Measurements from ENCODE around the gene BCL2L13. TPM values are rescaled to one million over a fixed set of nuclear protein-coding genes. Genes with fewer than 3 reads are reported as not detected.

BCL2L13 gene, protein sequence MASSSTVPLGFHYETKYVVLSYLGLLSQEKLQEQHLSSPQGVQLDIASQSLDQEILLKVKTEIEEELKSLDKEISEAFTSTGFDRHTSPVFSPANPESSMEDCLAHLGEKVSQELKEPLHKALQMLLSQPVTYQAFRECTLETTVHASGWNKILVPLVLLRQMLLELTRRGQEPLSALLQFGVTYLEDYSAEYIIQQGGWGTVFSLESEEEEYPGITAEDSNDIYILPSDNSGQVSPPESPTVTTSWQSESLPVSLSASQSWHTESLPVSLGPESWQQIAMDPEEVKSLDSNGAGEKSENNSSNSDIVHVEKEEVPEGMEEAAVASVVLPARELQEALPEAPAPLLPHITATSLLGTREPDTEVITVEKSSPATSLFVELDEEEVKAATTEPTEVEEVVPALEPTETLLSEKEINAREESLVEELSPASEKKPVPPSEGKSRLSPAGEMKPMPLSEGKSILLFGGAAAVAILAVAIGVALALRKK
- polyA plus RNA-seq (2011; rRNA removed) (55.5 and 74.3 TPM in 2 replicates), polyA minus RNA-seq (2011; rRNA and poly(A)+ RNA removed) (44.9 and 56.5 TPM in 2 replicates)

DNA sequence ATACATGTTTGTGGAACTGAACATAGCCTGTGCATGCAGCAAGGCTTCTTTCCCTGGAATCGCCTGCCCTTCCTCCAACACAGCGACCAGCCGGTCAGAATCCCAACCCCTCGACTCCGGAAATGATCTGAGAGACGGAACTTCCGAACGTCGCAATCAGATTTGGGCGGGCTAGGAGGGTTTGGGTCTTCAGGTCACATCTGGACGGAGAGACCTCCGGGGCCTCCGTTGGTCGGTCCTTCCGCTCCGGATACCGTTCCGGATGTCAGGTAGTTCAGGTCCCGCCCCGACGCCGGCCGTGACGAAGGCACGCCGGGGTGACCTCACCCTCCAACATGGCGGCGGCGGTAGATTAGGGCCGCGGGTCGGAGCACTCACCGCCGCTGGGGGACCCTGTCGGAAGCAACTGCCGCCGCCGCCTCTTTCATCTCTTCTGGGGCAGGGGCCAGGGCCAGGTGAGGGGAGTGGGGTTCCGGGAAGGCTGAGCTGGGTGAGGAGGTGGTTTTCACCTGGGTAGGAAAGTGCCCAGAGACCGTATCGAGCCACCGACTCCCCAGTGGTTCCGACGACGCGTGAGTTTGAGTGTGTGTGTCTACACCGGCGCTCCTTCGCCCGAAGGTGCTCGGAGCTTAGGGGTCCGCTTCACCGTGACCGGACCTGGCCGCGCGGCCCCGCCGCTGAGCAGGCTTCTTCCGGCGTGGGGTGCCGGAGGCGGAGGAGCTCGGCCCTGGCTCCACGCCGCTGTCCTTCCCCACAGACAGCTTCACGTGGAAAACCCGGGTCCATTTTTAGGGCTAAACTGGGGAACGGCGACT, at the start of gene BCL2L13:
TSS of gene BCL2L13 (plus strand) at position 326 of the 815 bp plus-strand sequence. CDS start 16,955 bp downstream, outside the sequence.
- TF ChIP-seq, protein P1, sequence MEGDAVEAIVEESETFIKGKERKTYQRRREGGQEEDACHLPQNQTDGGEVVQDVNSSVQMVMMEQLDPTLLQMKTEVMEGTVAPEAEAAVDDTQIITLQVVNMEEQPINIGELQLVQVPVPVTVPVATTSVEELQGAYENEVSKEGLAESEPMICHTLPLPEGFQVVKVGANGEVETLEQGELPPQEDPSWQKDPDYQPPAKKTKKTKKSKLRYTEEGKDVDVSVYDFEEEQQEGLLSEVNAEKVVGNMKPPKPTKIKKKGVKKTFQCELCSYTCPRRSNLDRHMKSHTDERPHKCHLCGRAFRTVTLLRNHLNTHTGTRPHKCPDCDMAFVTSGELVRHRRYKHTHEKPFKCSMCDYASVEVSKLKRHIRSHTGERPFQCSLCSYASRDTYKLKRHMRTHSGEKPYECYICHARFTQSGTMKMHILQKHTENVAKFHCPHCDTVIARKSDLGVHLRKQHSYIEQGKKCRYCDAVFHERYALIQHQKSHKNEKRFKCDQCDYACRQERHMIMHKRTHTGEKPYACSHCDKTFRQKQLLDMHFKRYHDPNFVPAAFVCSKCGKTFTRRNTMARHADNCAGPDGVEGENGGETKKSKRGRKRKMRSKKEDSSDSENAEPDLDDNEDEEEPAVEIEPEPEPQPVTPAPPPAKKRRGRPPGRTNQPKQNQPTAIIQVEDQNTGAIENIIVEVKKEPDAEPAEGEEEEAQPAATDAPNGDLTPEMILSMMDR (IDR thresholded peaks at IDR 0.05; ENCODE audit: insufficient read depth, low read depth, low read length), result peak; percentile 3; the same call in 1 of the 2 replicates
- ChIA-PET POLR2A (no interaction called here), CTCF (interaction anchor here (0.7 to 1.2 kb wide), 4 partner anchors 9 to 364 kb away, joined by 3 read pairs; no protein-coding TSS in a partner anchor)
- DNase-seq (ENCODE audit: low read depth), result no peak
- no peaks in the 10 kb centered on the region for H3K27me3 ChIP-seq (ENCODE audit: control insufficient read depth, insufficient read depth, low read length)
- peak within 1 kb of the TSS; percentile 94 for H3K4me3 ChIP-seq (ENCODE audit: low read depth, low read length)
- no peaks in the 10 kb centered on the region for H3K36me3 ChIP-seq (ENCODE audit: control insufficient read depth, insufficient read depth, low read length)

DNA sequence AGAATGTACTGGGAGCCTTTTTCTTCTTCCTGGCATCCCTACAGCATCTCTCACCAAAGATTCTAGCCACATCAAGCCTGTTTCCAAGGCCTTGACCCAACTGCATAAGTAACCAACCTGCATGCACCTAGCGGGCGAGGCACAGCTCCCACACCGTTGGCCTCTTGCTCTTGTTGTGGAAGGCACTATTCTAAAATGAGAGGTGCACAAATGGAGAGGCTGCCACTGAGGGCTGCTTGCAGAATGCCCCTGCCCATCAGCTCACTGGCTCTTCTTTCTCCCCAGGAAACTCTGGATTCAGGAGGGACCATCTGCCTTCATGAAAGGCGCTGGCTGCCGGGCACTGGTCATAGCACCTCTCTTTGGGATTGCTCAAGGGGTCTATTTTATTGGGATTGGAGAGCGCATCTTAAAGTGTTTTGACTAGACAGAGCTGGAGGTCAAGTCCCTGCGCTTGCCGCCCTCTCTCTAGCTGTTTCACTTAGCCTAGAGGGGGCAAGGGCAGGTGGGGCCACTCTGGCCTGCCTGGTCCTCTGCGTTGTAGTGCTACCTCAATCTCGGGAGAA, 48.7 kb upstream of the BCL2L13 start:
- ChIA-PET POLR2A (no interaction called here), CTCF (interaction anchor here (1.5 kb wide), 1 partner anchor 32 kb away, joined by 3 read pairs; no protein-coding TSS in a partner anchor)
- Histone ChIP-seq H3K4me3 (ENCODE audit: low read depth, low read length) (no peak overlapping the region), H3K36me3 (ENCODE audit: control insufficient read depth, insufficient read depth, low read length) (peaks cover 15% of the 10 kb centered on the region), H3K27me3 (ENCODE audit: control insufficient read depth, insufficient read depth, low read length) (no peaks in the 10 kb centered on the region)
- no peak for DNase-seq (ENCODE audit: low read depth)
- TF ChIP-seq, protein P1 (IDR thresholded peaks at IDR 0.05; ENCODE audit: insufficient read depth, low read depth, low read length), result no peak

DNA sequence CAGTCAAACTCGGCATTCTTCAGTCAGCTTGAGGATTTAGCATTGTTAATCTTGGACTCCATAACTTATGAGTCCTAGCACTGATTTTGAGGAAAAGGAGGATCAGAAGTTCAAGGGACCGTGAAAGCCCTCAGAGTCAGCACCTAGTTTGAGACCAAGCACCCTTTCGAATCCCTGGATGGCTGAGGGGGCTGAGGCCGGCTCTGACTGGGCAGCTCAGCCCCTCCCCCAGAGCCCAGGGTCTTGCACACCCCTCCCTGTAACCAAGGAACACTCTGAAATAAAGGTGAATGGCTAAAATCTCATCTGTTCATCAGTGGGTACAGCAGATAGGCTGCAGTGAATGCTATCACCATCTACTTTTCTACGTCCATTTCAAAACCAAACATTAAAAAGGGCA, 48.0 kb upstream of the BCL2L13 start:
- TF ChIP-seq, protein P1 (IDR thresholded peaks at IDR 0.05; ENCODE audit: insufficient read depth, low read depth, low read length), result no peak
- Histone ChIP-seq H3K27me3 (ENCODE audit: control insufficient read depth, insufficient read depth, low read length) (no peaks in the 10 kb centered on the region), H3K36me3 (ENCODE audit: control insufficient read depth, insufficient read depth, low read length) (peaks cover 16% of the 10 kb centered on the region), H3K4me3 (ENCODE audit: low read depth, low read length) (no peak overlapping the region)
- no peak for DNase-seq (ENCODE audit: low read depth)
- ChIA-PET POLR2A (no interaction called here), CTCF (no interaction called here)

DNA sequence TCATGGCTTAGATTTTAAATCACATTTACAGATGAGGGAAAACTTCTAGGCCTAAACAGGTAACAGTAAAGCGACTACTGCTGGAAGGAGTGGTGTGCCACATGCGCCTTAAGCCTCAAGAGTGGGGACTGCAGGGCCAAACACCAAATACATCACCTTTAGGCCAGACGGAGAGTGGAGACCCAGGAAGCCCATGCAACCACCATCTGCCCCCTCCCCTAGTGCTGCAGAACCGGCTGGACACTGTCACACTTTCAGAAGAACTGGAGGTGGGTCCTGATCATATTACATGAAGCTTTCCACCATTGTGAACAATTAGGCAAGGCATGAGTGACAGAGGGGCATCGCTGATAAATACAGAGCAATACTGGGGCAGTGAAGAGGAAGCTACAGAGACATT, 46.4 kb upstream of the BCL2L13 start:
- no peak for DNase-seq (ENCODE audit: low read depth)
- no peaks in the 10 kb centered on the region for H3K27me3 ChIP-seq (ENCODE audit: control insufficient read depth, insufficient read depth, low read length)
- peaks cover 22% of the 10 kb centered on the region for H3K36me3 ChIP-seq (ENCODE audit: control insufficient read depth, insufficient read depth, low read length)
- ChIA-PET CTCF (interaction anchor here (0.6 kb wide), 1 partner anchor 197 kb away, joined by 3 read pairs; no protein-coding TSS in a partner anchor), POLR2A (no interaction called here)
- TF ChIP-seq, protein P1 (IDR thresholded peaks at IDR 0.05; ENCODE audit: insufficient read depth, low read depth, low read length), result no peak
- no peak overlapping the region for H3K4me3 ChIP-seq (ENCODE audit: low read depth, low read length)

Measured in BJ (cell line).